Jurkat, Clone E6-1 (cell line): ENCODE results near the gene NCKAP5.
A peak's percentile ranks its signal among the peaks of the same experiment; 100 is the strongest.
"Not testable (repeated sequence)": the region's sequence is repeated elsewhere in the genome, so short reads cannot be mapped to it uniquely, and the experiment has no call there.

Source experiments
- DNase-seq: peaks from one replicate; pipeline ENCODE4 v3.0.0-alpha.2; 2011; ENCODE audit warnings: low read depth, low spot score
- H3K4me3 ChIP-seq: 2 replicates; pipeline ENCODE4 v1.5.1; 2011; ENCODE audit warnings: mild to moderate bottlenecking, low read length, control low read depth, moderate library complexity

NCKAP5 gene

GRCh38 chr2:133526530-133527300, 41.5 kb downstream of the NCKAP5 start:
- no peak for DNase-seq
- H3K4me3 ChIP-seq: no peak overlapping the region

- H3K4me3 ChIP-seq: no peak overlapping the region
- no peak for DNase-seq
These were observed 42.4 kb downstream of the NCKAP5 start for GRCh38 chr2:133525613-133526529.

GRCh38 chr2:133525090-133525489, 43.2 kb downstream of the NCKAP5 start:
- DNase-seq: no peak
- H3K4me3 ChIP-seq: no peak overlapping the region

GRCh38 chr2:133523406-133523805, 44.9 kb downstream of the NCKAP5 start:
- no peak for DNase-seq
- H3K4me3 ChIP-seq: no peak overlapping the region

- no peak overlapping the region for H3K4me3 ChIP-seq
- no peak for DNase-seq
These were observed 46.1 kb downstream of the NCKAP5 start for GRCh38 chr2:133522204-133522603.

GRCh38 chr2:133521146-133521745, 47.0 kb downstream of the NCKAP5 start:
- H3K4me3 ChIP-seq: no peak overlapping the region
- DNase-seq: no peak

- not testable (repeated sequence) for DNase-seq, H3K4me3 ChIP-seq
These were observed 48.6 kb downstream of the NCKAP5 start for GRCh38 chr2:133519677-133520076.

GRCh38 chr2:133518700-133519344, 49.4 kb downstream of the NCKAP5 start:
- no peak for DNase-seq
- no peak overlapping the region for H3K4me3 ChIP-seq

GRCh38 chr2:133517876-133518275, 50.4 kb downstream of the NCKAP5 start:
- DNase-seq: no peak
- no peak overlapping the region for H3K4me3 ChIP-seq

- DNase-seq: no peak
- H3K4me3 ChIP-seq: no peak overlapping the region
These were observed 51.7 kb downstream of the NCKAP5 start for GRCh38 chr2:133516405-133517026.

- H3K4me3 ChIP-seq: no peak overlapping the region
- no peak for DNase-seq
These were observed 53.0 kb downstream of the NCKAP5 start for GRCh38 chr2:133515271-133515670.

- H3K4me3 ChIP-seq: no peak overlapping the region
- DNase-seq: no peak
These were observed 54.4 kb downstream of the NCKAP5 start for GRCh38 chr2:133513893-133514292.

GRCh38 chr2:133512121-133512520, 56.1 kb downstream of the NCKAP5 start:
- DNase-seq: no peak
- no peak overlapping the region for H3K4me3 ChIP-seq

GRCh38 chr2:133511679-133512078, 56.6 kb downstream of the NCKAP5 start:
- no peak overlapping the region for H3K4me3 ChIP-seq
- no peak for DNase-seq

GRCh38 chr2:133509777-133510176, 58.5 kb downstream of the NCKAP5 start:
- H3K4me3 ChIP-seq: no peak overlapping the region
- DNase-seq: peak; percentile 46

GRCh38 chr2:133508546-133509165, 59.6 kb downstream of the NCKAP5 start:
- no peak overlapping the region for H3K4me3 ChIP-seq
- no peak for DNase-seq

GRCh38 chr2:133506996-133507395, 61.3 kb downstream of the NCKAP5 start:
- no peak overlapping the region for H3K4me3 ChIP-seq
- no peak for DNase-seq
